ENCODE measurements around the gene MRPL16. TPM values are rescaled to one million over a fixed set of nuclear protein-coding genes. Genes with fewer than 3 reads are reported as not detected.

The MRPL16 gene
- total and polyA plus RNA-seq, 8 donors: 8.8 to 65.4 (median 41.1) TPM

DNA sequence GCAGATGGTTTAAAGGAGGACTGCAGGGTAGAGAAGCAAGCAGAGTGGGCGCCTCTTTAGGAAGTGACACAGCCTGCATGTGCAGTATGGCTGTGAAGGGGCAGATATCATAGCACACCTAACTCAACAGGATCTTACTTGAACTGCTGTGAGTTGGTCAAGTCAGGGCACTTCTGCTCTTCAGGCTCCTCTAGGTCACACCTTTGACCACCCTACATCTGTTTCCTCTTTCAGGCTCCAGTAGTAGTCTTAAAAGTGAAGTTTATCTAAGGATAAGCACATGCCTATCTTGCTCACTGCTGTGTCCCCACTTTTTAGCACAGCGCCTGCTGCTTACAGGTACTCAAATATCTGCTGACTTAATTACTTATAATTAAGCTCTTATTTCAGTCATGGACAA lies 6.5 kb downstream of the MRPL16 start:
- Histone ChIP-seq H3K4me1 (peaks cover 0 to 22% (median 9%) of the 10 kb centered on the region in 4 donors), H3K27ac (no peak overlapping the region), H3K27me3 (no peaks in the 10 kb centered on the region), H3K36me3 (peaks cover 30 to 77% (median 73%) of the 10 kb centered on the region in 4 donors), H3K9me3 (no peaks in the 10 kb centered on the region), H3K4me3 (no peak overlapping the region)
- WGBS, 5 donors: 77 to 91% (median 85%) methylated on average over 2 of the region's 2 CpGs
- no peak for DNase-seq
- intact Hi-C loops (cut with DNase I; ENCODE audit: low total_unique reads): loop anchor here (5.0 kb wide), 1 partner anchor 47 kb away; the partner anchor contains the start of gene STX3
- TF ChIP-seq, protein P1, sequence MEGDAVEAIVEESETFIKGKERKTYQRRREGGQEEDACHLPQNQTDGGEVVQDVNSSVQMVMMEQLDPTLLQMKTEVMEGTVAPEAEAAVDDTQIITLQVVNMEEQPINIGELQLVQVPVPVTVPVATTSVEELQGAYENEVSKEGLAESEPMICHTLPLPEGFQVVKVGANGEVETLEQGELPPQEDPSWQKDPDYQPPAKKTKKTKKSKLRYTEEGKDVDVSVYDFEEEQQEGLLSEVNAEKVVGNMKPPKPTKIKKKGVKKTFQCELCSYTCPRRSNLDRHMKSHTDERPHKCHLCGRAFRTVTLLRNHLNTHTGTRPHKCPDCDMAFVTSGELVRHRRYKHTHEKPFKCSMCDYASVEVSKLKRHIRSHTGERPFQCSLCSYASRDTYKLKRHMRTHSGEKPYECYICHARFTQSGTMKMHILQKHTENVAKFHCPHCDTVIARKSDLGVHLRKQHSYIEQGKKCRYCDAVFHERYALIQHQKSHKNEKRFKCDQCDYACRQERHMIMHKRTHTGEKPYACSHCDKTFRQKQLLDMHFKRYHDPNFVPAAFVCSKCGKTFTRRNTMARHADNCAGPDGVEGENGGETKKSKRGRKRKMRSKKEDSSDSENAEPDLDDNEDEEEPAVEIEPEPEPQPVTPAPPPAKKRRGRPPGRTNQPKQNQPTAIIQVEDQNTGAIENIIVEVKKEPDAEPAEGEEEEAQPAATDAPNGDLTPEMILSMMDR (IDR thresholded peaks at IDR 0.05): no peak
- TF ChIP-seq POLR2AphosphoS5 (IDR thresholded peaks at IDR 0.05) (no peak), EP300 (IDR thresholded peaks at IDR 0.05) (no peak), POLR2A (IDR thresholded peaks at IDR 0.05) (no peak)

GRCh38 chr11:59802639-59803176 lies 7.9 kb downstream of the MRPL16 start:
- Histone ChIP-seq H3K27me3 (no peaks in the 10 kb centered on the region), H3K4me1 (peaks cover 0 to 15% (median 5%) of the 10 kb centered on the region in 4 donors), H3K9me3 (no peaks in the 10 kb centered on the region), H3K4me3 (no peak overlapping the region), H3K36me3 (peaks cover 32 to 80% (median 75%) of the 10 kb centered on the region in 4 donors), H3K27ac (peak overlapping the region in 1 of 5 donors; percentile 5)
- no peak for TF ChIP-seq EP300 (IDR thresholded peaks at IDR 0.05)
- peak in 1 of 3 donors; percentile 15 for TF ChIP-seq POLR2AphosphoS5 (IDR thresholded peaks at IDR 0.05)
- TF ChIP-seq POLR2A (IDR thresholded peaks at IDR 0.05): no peak
- TF ChIP-seq, protein P1 (IDR thresholded peaks at IDR 0.05): peak in 4 of 7 experiments; percentile 52 to 71 (median 55)
- intact Hi-C loops (cut with DNase I; ENCODE audit: low total_unique reads): loop anchor here (5.0 kb wide), 1 partner anchor 45 kb away; the partner anchor contains the start of gene STX3
- 33 to 50% (median 49%) methylated on average over 4 of the region's 4 CpGs for WGBS, 5 donors
- peak in 1 of 2 donors; percentile 87 for DNase-seq

GRCh38 chr11:59801981-59802638 lies 8.5 kb downstream of the MRPL16 start:
- no peaks in the 10 kb centered on the region for H3K9me3 ChIP-seq
- peaks cover 38 to 80% (median 75%) of the 10 kb centered on the region in 4 donors for H3K36me3 ChIP-seq
- DNase-seq: no peak
- peaks cover 0 to 15% (median 5%) of the 10 kb centered on the region in 4 donors for H3K4me1 ChIP-seq
- 47 to 58% (median 51%) methylated on average over 5 of the region's 5 CpGs for WGBS, 5 donors
- peak overlapping the region in 3 of 5 donors; percentile 5 to 51 (median 13) for H3K27ac ChIP-seq
- TF ChIP-seq POLR2A (IDR thresholded peaks at IDR 0.05) (no peak), EP300 (IDR thresholded peaks at IDR 0.05) (no peak), POLR2AphosphoS5 (IDR thresholded peaks at IDR 0.05) (no peak)
- TF ChIP-seq, protein P1 (IDR thresholded peaks at IDR 0.05): no peak
- no peaks in the 10 kb centered on the region for H3K27me3 ChIP-seq
- no peak overlapping the region for H3K4me3 ChIP-seq
- intact Hi-C loops (cut with DNase I; ENCODE audit: low total_unique reads): loop anchor here (5.0 kb wide), 1 partner anchor 45 kb away; the partner anchor contains the start of gene STX3

DNA sequence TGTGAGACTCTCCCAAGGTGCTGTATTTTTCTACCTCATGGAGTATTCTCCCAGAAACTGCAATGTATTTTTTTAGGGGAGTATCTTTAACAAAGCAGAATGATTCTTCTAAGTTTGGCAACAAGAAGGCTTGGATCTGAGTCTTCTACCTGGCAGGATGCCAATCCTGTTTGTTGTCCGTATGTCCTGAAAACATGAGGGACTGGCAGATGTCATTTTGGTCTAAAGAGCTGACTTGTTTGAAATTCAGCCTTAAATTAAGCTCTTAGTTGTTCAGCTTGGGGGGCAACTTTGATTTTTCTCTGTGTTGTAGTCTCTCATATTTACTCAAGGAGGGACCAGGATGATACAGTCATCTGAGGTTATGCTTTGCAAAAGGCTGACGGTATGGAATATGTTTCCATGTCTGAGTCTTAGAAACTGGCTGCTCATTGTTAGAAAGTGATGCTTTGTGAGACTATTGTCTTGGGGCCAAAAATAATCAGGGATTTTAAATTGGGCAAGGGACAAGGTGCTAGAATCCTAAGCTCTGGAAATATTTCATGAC lies 9.3 kb downstream of the MRPL16 start:
- TF ChIP-seq POLR2A (IDR thresholded peaks at IDR 0.05) (no peak), POLR2AphosphoS5 (IDR thresholded peaks at IDR 0.05) (no peak), EP300 (IDR thresholded peaks at IDR 0.05) (no peak)
- TF ChIP-seq, protein P1 (IDR thresholded peaks at IDR 0.05): no peak
- intact Hi-C loops (cut with DNase I; ENCODE audit: low total_unique reads): loop anchor here (5.0 kb wide), 1 partner anchor 44 kb away; the partner anchor contains the start of gene STX3
- DNase-seq: no peak
- Histone ChIP-seq H3K27me3 (no peaks in the 10 kb centered on the region), H3K4me1 (peaks cover 0 to 15% (median 5%) of the 10 kb centered on the region in 4 donors), H3K9me3 (no peaks in the 10 kb centered on the region), H3K36me3 (peaks cover 34 to 80% (median 75%) of the 10 kb centered on the region in 4 donors), H3K4me3 (no peak overlapping the region), H3K27ac (peak overlapping the region in 3 of 5 donors; percentile 4 to 16 (median 7))
- 32 to 54% (median 41%) methylated on average over 2 of the region's 2 CpGs for WGBS, 5 donors
